RPMI8226 (cell line): ENCODE measurements around the gene FERMT2.
"Not testable (repeated sequence)": the region's sequence is repeated elsewhere in the genome, so short reads cannot be mapped to it uniquely, and the experiment has no call there.

ENCODE experiments used
- DNase-seq: peaks from one replicate; pipeline ENCODE4 v3.0.0-alpha.2; 2015

Gene FERMT2

GRCh38 chr14:52898496-52898895 lies 52.4 kb downstream of the FERMT2 start:
- DNase-seq: no peak

GRCh38 chr14:52895000-52895399 lies 55.9 kb downstream of the FERMT2 start:
- no peak for DNase-seq

- DNase-seq: no peak
These were observed 59.0 kb downstream of the FERMT2 start for GRCh38 chr14:52891800-52892199.

DNA sequence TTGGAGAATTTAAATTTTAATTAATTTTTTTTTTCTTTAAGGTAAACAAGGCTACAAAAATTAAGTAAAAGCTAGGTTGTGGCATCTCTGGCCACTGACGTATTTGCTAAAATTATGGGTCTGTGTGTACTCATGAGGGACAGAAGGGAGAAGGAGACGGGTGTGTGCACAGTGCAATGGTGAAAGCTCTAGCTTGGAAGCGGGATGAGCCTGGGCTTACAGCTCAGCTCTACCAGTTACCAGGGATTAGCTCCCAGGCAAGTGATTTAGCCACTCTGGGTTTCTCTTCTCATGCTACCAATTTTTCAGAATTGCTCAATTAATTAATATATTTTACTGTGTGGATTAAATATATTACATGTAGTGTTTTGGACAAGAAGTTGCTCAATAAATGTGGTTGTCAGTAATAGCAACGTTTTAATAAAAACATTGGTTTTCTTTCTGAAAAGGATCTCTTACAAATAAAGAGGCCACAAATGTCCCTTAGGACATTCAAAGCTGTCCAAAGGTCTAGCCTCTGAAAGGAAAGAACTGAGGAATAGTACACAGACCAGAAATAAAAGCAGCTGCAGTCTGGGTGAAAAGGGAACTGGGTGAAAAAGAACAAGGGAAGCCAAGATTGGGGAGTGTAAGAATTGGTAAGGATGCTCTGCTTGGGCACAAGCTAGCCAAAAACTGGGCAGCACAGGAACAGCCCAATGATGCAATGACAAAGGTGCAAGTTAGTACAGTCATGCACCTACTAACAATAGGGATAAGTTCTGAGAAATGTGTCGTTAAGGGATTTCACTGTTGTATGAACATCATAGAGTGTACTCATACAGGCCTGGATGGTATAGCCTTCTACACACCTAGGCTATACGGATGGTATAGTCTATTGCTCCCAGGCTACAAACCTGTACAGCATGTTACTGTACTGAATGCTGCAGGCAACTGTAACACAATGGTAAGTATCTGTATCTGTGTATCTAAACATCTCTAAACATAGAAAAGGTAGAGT lies 61.7 kb downstream of the FERMT2 start:
- DNase-seq: no peak

DNA sequence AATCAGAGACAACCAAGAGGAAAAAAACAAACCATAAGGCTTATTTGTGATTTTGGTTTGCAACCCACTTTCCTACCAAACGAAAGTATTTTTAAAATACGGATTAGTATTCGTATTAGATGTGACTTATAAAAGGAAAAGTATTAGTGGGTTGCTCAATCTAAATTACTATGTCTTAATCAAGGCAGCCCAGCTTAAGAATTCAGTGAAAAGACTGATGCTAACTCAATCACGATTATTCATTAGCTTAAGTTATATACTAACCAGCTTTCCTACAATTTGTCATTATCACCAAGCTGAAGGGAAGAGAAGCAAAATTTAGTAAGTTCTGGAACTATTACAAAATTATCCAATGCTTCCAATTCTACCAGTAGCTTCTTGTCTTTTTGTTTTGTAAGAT lies 62.7 kb downstream of the FERMT2 start:
- DNase-seq: no peak

DNA sequence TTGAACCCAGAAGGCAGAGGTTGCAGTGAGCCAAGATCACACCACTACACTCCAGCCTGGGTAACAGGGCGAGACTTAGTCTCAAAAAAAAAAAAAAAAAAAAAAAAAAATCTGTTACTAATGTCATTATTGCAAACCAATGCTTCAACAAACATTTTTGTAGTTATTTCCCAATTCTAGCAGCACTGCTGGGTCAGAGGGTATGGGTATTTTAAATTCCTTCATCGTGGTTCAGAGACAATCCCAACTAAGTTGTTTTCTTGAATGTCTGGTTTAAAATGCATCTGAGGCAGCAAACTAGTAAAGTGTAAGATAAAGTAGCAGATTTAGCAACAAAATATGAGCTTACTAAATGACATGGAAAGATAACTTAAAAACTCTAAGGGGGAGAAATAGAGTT lies 65.6 kb downstream of the FERMT2 start:
- no peak for DNase-seq

- no peak for DNase-seq
These were observed 67.2 kb downstream of the FERMT2 start for GRCh38 chr14:52883658-52884057.

GRCh38 chr14:52882824-52883223 lies 68.0 kb downstream of the FERMT2 start:
- no peak for DNase-seq

GRCh38 chr14:52879958-52880357 lies 70.9 kb downstream of the FERMT2 start:
- no peak for DNase-seq

GRCh38 chr14:52878946-52879345 lies 71.9 kb downstream of the FERMT2 start:
- DNase-seq: no peak

DNA sequence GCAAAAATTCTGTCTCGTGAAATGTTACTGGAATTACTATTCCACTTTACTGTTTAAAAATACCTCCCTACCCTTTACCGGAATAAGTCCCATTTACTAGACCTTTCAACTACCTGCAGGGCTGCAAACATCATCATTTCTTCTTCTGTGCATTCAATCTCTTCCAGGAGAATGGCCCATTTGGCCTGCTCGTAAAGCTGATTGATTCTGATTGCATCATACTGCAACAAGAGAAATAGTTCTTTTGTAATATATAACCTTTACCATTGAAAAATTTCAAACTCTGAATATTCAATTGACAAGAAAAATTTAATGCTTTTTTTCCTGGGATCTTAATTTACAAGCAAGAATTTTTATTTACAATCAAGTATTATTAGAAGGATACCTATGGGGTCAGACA lies 72.4 kb downstream of the FERMT2 start:
- DNase-seq: no peak

DNA sequence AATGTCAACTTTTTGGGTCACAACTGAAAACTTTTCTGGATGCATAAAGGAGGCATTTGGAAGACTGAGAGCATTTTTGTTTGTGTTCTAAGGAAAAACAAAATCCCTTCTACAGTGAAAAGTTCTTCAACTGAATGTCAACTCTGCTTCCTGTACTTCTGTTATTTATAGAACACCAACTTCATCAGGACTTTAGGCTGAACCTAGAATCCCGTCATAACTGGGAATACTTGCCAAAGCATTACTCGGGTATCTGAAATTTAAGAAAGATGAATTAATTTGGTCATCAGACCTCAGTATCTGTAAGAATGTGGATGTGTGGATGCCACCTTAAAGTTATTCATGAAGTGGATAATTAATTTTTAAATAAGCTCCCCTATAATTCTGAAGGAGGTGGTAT lies 73.2 kb downstream of the FERMT2 start:
- no peak for DNase-seq

- no peak for DNase-seq
These were observed 74.0 kb downstream of the FERMT2 start for GRCh38 chr14:52876806-52877205.

- no peak for DNase-seq
These were observed 74.5 kb downstream of the FERMT2 start for GRCh38 chr14:52876311-52876710.

DNA sequence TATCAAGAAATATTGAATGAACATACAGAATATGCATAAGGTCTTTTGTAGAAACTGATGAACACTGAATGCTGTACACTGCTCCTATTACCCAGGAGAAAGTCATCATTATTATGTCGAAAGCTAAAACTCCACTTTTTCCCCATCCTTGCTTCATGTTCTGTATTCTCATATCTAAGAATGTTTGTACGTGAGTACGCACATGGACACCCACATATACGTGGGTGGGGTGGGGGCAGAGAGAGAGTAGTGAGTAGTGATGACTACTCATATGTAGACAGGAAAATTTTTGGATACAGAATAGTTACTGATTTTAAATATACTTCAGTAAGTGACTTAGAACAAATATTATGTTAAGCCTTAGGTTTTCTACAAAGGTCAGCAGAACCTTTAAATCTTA lies 75.1 kb downstream of the FERMT2 start:
- DNase-seq: no peak

DNA sequence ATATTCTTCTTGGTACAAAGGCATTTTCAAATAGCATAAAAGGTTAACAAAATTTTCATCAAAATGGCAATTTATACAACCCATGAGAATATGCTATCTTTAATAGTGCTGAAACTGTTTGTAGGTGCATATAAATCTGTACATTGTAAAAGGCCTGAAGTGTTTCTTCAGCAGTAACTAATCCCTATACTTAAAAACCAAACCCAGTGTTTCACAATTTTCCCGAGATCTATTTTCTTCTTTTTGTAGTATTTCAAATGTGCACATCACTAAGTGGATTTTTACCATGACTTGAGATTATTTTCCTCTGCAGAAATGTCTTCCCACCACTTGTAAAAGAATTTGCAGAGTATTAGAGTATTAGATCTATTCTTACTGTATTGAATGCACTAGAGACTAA lies 76.5 kb downstream of the FERMT2 start:
- DNase-seq: no peak

- no peak for DNase-seq
These were observed 77.2 kb downstream of the FERMT2 start for GRCh38 chr14:52873694-52874093.

DNA sequence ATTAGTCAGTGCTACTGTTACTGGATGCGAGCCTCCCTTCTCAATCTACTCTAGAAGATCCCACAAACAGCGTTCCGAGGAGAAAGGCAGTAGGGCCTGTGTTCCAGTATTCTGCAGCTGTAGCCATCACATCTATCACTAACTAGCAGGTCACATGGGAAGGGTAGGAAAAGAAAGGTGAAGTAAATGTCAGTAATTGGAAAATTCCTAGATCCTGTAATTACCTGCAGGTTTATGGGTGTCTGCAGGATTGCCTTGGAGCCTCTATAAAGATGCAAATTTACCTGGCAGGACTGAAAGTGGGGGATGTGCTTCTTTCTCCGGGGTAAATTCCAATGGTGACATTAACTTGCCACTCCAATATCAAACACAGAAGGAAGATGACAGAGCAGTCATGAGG lies 77.8 kb downstream of the FERMT2 start:
- DNase-seq: no peak

DNA sequence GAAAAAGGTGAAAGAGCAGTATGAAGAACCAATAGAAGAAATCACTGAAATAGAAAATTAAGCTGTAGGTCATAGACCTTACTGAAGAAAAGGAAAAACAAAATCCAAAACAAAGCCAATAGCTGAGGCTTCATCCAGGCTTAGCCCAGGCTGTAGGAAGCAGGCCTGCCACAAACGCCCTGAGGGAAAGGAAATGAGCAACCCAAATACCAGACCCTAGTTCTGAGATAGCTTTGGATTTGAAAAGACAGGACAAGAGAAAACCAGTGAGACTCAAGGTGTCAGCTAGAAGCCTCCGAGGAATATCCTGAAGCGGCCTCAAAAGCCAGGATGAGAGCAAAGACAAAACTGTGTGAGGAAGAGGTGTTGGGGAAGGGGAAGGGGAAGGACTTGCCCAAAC lies 79.2 kb downstream of the FERMT2 start:
- no peak for DNase-seq

GRCh38 chr14:52868911-52869618 lies 81.8 kb downstream of the FERMT2 start:
- DNase-seq: no peak

GRCh38 chr14:52864893-52865292 lies 86.0 kb downstream of the FERMT2 start:
- not testable (repeated sequence) for DNase-seq

DNA sequence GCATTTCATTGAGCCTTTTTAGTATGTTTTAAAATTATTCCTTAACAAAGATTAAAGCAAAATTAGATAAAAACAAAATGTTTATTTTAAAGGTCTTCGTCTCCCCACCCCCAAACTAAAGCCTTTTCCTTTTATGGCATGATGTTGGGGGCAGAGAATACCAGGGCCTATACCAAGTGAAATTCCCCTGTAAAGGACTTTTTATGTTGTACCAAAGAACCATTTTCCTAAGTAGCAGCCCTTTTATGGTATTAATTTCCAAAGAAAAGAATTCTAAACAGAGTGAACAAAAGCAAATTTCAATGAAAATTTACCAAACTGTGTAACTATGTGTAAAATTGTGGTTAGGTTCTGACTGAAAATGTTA lies 87.5 kb downstream of the FERMT2 start:
- DNase-seq: no peak

DNA sequence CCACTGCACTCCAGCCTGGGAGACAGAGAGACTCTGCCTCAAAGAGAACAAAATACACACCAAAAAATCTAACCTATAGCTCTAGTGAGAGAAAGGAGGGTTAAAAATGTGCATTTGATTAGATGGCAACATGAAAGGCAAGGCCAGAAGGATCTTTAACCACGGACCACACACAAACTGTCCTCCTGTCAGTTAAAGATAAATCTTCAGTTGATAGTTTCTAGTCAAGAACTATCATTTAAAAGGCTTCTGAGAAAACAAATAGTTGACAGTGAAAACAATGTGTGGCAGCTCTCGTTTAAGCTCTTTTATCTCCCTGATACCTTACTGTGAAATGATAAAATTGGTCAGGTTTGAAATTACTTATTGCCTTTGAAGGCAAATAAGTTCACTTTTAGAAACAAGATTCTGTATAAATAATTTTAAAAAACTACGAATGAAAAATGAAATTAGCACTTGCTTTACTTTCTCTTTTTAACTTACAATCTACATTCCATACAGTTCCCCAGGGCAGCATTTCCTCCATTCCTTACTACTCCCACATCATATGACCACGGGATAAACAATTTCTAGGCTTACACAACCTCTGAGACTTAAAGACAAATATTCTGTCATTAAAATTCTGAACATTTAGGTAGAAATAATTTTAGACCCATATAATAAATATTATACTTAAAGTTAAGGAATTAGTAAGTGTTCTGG lies 88.1 kb downstream of the FERMT2 start:
- no peak for DNase-seq

DNA sequence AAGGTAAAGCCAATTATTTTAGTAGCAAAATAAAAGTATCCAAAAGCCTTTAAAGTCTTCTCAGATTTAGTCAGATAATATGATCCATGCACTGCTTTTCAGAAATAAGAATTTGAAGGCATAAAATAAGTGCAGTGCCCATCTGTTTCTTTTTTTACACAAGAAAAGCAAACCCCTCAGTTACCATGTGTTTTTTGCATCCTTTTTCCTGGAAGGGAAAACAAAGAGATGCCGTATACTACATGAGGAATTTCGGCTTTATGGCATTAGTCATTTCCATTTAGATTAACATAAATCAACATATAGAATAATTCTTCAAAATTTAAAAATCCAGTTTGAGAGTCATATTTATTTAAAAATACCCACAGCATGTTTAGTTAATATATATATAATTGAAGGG lies 89.4 kb downstream of the FERMT2 start:
- no peak for DNase-seq
